ENCODE results near the gene EPOP. TPM values are rescaled to one million over a fixed set of nuclear protein-coding genes. Genes with fewer than 3 reads are reported as not detected.

EPOP gene
- total and polyA plus RNA-seq, 2 of the 13 experiments (the other 11 are each of a cell fraction or from before 2014, with no cell fraction given) = 14.7 to 37.8 TPM

GRCh38 chr17:38706505-38707216, 31.9 kb upstream of the EPOP start (continued):
- no peak for TF ChIP-seq JUN (CRISPR knock-in tag; IDR thresholded peaks at IDR 0.05)
- TF ChIP-seq ZNF564 (CRISPR knock-in tag; IDR thresholded peaks at IDR 0.05) = no peak
- TF ChIP-seq, protein P1, sequence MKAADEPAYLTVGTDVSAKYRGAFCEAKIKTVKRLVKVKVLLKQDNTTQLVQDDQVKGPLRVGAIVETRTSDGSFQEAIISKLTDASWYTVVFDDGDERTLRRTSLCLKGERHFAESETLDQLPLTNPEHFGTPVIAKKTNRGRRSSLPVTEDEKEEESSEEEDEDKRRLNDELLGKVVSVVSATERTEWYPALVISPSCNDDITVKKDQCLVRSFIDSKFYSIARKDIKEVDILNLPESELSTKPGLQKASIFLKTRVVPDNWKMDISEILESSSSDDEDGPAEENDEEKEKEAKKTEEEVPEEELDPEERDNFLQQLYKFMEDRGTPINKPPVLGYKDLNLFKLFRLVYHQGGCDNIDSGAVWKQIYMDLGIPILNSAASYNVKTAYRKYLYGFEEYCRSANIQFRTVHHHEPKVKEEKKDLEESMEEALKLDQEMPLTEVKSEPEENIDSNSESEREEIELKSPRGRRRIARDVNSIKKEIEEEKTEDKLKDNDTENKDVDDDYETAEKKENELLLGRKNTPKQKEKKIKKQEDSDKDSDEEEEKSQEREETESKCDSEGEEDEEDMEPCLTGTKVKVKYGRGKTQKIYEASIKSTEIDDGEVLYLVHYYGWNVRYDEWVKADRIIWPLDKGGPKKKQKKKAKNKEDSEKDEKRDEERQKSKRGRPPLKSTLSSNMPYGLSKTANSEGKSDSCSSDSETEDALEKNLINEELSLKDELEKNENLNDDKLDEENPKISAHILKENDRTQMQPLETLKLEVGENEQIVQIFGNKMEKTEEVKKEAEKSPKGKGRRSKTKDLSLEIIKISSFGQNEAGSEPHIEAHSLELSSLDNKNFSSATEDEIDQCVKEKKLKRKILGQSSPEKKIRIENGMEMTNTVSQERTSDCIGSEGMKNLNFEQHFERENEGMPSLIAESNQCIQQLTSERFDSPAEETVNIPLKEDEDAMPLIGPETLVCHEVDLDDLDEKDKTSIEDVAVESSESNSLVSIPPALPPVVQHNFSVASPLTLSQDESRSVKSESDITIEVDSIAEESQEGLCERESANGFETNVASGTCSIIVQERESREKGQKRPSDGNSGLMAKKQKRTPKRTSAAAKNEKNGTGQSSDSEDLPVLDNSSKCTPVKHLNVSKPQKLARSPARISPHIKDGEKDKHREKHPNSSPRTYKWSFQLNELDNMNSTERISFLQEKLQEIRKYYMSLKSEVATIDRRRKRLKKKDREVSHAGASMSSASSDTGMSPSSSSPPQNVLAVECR (CRISPR knock-in tag; IDR thresholded peaks at IDR 0.05; ENCODE audit: borderline replicate concordance) = 0 out of 2 replicates have a peak, but pooled peaks have one; percentile 48
- no peak for TF ChIP-seq ZNF710 (CRISPR knock-in tag; IDR thresholded peaks at IDR 0.05; ENCODE audit: borderline replicate concordance)
- no peak for TF ChIP-seq ZFP1 (CRISPR knock-in tag; IDR thresholded peaks at IDR 0.05)
- no peak for TF ChIP-seq SOX5 (CRISPR knock-in tag; IDR thresholded peaks at IDR 0.05; ENCODE audit: borderline replicate concordance)
- no peak for TF ChIP-seq ZNF816 (CRISPR knock-in tag; IDR thresholded peaks at IDR 0.05; ENCODE audit: borderline replicate concordance)
- no peak for TF ChIP-seq NFAT5 (CRISPR knock-in tag; IDR thresholded peaks at IDR 0.05)
- TF ChIP-seq NPAS2 (CRISPR knock-in tag; IDR thresholded peaks at IDR 0.05; ENCODE audit: borderline replicate concordance) = no peak
- TF ChIP-seq CCDC6 (CRISPR knock-in tag; IDR thresholded peaks at IDR 0.05) = no peak
- no peak for TF ChIP-seq ZNF670 (CRISPR knock-in tag; IDR thresholded peaks at IDR 0.05; ENCODE audit: borderline replicate concordance)
- TF ChIP-seq, protein P2, sequence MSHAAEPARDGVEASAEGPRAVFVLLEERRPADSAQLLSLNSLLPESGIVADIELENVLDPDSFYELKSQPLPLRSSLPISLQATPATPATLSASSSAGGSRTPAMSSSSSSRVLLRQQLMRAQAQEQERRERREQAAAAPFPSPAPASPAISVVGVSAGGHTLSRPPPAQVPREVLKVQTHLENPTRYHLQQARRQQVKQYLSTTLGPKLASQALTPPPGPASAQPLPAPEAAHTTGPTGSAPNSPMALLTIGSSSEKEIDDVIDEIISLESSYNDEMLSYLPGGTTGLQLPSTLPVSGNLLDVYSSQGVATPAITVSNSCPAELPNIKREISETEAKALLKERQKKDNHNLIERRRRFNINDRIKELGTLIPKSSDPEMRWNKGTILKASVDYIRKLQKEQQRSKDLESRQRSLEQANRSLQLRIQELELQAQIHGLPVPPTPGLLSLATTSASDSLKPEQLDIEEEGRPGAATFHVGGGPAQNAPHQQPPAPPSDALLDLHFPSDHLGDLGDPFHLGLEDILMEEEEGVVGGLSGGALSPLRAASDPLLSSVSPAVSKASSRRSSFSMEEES (CRISPR knock-in tag; IDR thresholded peaks at IDR 0.05) = no peak
- TF ChIP-seq EHMT2 (IDR thresholded peaks at IDR 0.05; ENCODE audit: borderline replicate concordance, low read depth, low read length) = no peak
